Activated CD4-positive, alpha-beta T cell treated with anti-CD3 and anti-CD28 coated beads, Interleukin-2, amount 10 ng/mL, durations not matched to agents 7 days and 5 days (primary cell): ENCODE results near the gene MUL1. TPM values are rescaled to one million over a fixed set of nuclear protein-coding genes. Genes with fewer than 3 reads are reported as not detected.
"Not testable (repeated sequence)": the region's sequence is repeated elsewhere in the genome, so short reads cannot be mapped to it uniquely, and the experiment has no call there.

Experiments
- CTCF ChIA-PET: fragments of 350-600 bp; sonication (Branson Sonifier 250); formaldehyde crosslinking; loops from one replicate; lab custom pipeline; 2021; ENCODE audit warnings: antibody characterized with exemption; lab: Charles Lee
- POLR2A ChIA-PET: fragments of 350-600 bp; sonication (Branson Sonifier 250); formaldehyde crosslinking; loops from one replicate; lab custom pipeline; 2021; ENCODE audit warnings: antibody characterized with exemption; lab: Charles Lee
- DNase-seq: peaks from one replicate; pipeline ENCODE4 v3.0.0-alpha.2; 2020
- H3K27ac Mint-ChIP-seq: one replicate; pipeline ENCODE4 v1.8.0; 2021; ENCODE audit warnings: mild to moderate bottlenecking, moderate library complexity, mixed read lengths
- H3K27me3 Mint-ChIP-seq: one replicate; pipeline ENCODE4 v1.8.0; 2021; ENCODE audit warnings: mixed read lengths
- H3K36me3 Mint-ChIP-seq: one replicate; pipeline ENCODE4 v1.8.0; 2021; ENCODE audit warnings: low read depth, mixed read lengths
- H3K4me1 Mint-ChIP-seq: one replicate; pipeline ENCODE4 v1.8.0; 2021; ENCODE audit warnings: mixed read lengths
- H3K4me3 Mint-ChIP-seq: one replicate; pipeline ENCODE4 v1.8.0; 2021; ENCODE audit warnings: mild to moderate bottlenecking, moderate library complexity, mixed read lengths
- H3K9me3 Mint-ChIP-seq: one replicate; pipeline ENCODE4 v1.8.0; 2021; ENCODE audit warnings: mixed read lengths
- total RNA-seq, 2 experiments: library from RNA; stranded (reverse); gene quantifications; one replicate each; pipeline ENCODE4 v1.2.3, GENCODE V29; 2021

The MUL1 gene
- total RNA-seq, 2 experiments from 2014 or later: 17.4 to 20.1 TPM

DNA sequence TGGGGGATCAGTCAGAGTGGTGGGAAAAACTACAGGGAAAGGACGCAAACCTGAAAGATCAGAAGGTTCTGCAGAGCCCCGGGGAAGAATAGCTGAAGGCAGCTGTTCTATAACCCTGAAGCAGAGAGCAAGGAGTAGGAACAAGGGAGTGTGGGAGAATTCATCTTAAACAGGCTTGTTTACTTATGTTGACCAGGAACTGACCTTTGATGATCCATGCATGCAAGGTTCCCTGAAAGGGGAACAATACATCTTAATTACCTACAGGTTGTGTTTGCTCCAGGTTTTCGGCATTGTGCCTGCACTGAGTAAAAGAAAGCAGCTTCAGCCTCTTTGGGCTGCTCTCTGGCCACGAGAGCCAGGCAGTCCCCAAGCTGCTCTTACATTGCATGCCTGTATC is 25.7 kb upstream of the MUL1 start:
- no peak overlapping the region for H3K27ac Mint-ChIP-seq
- no peaks in the 10 kb centered on the region for H3K4me1 Mint-ChIP-seq
- H3K4me3 Mint-ChIP-seq: no peak overlapping the region
- POLR2A ChIA-PET: no interaction called here
- H3K9me3 Mint-ChIP-seq: no peaks in the 10 kb centered on the region
- no peaks in the 10 kb centered on the region for H3K36me3 Mint-ChIP-seq
- no peak for DNase-seq
- CTCF ChIA-PET: no interaction called here
- peaks cover 47% of the 10 kb centered on the region for H3K27me3 Mint-ChIP-seq

DNA sequence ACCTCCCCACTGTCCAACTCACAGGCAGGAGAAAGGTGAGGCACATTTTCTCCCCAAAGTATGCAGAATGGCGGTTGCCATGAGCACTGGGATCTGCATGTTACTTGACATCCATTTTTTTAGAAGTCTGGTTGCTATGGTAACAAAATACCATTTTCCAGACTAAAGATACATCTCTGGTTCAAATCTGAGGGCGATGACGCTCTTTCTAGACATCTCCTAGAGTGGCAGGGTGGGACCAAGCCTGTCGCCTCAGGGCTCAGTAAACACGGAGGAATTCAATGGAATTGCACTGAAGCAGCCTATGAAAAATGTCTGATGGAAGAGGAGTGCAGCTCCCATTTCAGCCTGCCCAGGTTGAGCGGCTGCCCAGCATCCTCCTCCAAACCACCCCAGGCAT is 22.9 kb upstream of the MUL1 start:
- no peaks in the 10 kb centered on the region for H3K4me1 Mint-ChIP-seq
- no peaks in the 10 kb centered on the region for H3K9me3 Mint-ChIP-seq
- POLR2A ChIA-PET: no interaction called here
- H3K27ac Mint-ChIP-seq: no peak overlapping the region
- no peaks in the 10 kb centered on the region for H3K36me3 Mint-ChIP-seq
- CTCF ChIA-PET: interaction anchor here (0.6 kb wide), 1 partner anchor 417 kb away, joined by 3 read pairs; no protein-coding TSS in a partner anchor
- H3K4me3 Mint-ChIP-seq: no peak overlapping the region
- no peak for DNase-seq
- peaks cover 50% of the 10 kb centered on the region for H3K27me3 Mint-ChIP-seq

DNA sequence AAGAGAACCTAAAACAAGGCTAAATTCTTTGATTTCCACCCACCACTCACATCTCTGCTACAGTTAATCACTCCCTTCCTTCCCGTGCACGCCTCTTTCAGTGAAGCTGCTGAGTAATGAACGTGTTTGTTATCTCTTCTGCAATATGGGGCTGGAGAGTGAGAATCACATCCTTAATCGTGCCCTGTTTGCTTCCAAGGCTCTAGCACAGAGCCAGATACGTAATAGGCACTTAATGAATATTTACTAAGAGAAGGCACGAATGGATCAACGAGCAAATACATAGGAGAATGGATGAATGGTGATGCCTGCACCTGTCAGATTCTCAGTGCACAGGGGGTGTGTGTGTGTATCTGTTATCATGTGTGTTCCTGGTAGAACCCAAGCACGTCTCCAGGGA is 22.4 kb upstream of the MUL1 start:
- Mint-ChIP-seq H3K4me1 (no peaks in the 10 kb centered on the region), H3K27ac (no peak overlapping the region), H3K27me3 (peaks cover 46% of the 10 kb centered on the region), H3K36me3 (no peaks in the 10 kb centered on the region), H3K4me3 (no peak overlapping the region), H3K9me3 (no peaks in the 10 kb centered on the region)
- DNase-seq: no peak
- CTCF ChIA-PET: no interaction called here
- POLR2A ChIA-PET: no interaction called here

DNA sequence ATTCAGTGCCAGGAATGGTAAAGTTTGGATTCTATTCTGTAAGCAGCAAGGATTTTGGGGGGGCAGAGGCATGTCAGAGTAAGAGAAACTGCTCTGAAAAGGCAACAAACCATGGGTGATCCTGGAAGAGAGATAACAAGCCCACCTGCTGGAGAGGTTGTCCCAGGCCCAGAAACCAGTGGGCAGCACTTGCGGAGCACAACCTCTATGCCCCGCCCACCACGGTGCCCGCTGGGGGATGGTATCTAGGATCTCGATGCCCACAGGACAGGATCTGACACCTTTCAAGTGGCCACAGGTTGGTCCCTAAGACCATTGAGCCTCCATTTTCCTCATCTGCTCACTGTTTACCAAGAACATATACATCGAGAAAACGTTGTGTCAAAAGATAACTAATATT is 20.3 kb upstream of the MUL1 start:
- Mint-ChIP-seq H3K4me3 (no peak overlapping the region), H3K27me3 (peaks cover 36% of the 10 kb centered on the region), H3K36me3 (no peaks in the 10 kb centered on the region), H3K4me1 (no peaks in the 10 kb centered on the region), H3K9me3 (no peaks in the 10 kb centered on the region), H3K27ac (no peak overlapping the region)
- CTCF ChIA-PET: interaction anchor here (1.5 kb wide), 1 partner anchor 47 kb away, joined by 3 read pairs; no protein-coding TSS in a partner anchor
- DNase-seq: no peak
- POLR2A ChIA-PET: no interaction called here

DNA sequence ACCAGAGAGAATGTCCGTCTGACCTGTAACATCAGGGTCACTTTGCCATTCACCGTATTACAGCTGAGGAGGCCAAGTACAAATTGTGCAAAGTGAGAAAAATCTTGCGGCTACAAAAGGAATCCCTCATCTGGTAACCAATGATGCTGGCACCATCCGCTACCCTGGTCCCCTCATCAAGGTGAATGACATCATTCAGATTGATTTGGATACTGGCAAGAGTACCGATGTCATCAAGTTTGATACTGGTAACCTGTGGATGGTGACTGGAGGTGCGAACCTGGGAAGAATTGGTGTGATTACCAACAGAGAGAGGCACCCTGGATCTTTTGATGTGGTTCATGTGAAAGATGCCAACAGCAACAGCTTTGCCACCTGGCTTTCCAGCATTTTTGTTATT is 18.3 kb upstream of the MUL1 start:
- POLR2A ChIA-PET: no interaction called here
- Mint-ChIP-seq H3K4me1 (no peaks in the 10 kb centered on the region), H3K36me3 (no peaks in the 10 kb centered on the region), H3K4me3 (no peak overlapping the region), H3K27ac (no peak overlapping the region), H3K9me3 (no peaks in the 10 kb centered on the region), H3K27me3 (peaks cover 32% of the 10 kb centered on the region)
- no peak for DNase-seq
- CTCF ChIA-PET: no interaction called here

DNA sequence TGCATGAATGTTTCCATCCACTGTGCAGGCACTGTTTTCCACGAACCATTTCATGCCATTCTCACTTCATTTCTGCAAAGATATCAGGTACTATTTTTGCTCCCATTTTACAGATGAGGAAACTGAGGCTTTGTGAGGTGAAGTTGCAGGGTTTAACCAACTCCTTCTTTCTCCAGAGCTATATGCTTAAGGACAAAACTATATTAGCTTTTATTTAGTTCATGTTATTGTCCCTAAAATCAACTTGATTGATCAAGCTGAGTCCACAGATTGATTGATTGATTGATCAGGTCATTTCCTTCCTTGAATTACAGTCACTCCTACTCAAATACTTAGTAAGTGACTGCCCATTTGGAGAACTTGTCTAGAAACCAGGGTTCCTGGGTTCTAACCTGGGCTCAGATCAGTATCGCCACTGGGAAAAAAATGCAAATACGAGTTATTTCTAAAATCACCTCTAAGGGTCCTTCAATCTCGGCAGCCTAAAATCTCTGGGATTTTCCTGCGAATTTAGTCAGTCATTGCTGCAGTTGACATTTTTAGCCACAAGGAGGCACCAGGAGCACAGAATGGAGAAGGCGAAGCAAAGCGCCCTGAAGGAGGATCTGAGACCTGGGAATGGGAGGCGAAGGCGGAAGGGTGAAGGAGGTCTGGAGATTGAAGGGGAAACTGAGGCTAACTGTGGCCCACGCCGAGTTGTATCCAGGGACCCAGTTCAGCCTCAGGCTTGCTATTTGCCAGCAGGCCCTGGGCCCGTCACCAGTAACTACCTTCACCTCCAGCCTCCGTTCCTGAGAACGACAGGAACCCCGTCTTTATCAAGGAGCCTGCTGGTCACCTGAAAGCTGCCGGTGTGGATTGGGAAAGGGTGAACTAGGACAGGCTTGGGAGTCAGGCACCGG is 14.3 kb upstream of the MUL1 start:
- Mint-ChIP-seq H3K36me3 (no peaks in the 10 kb centered on the region), H3K27ac (no peak overlapping the region), H3K27me3 (peaks cover 19% of the 10 kb centered on the region), H3K4me1 (no peaks in the 10 kb centered on the region), H3K9me3 (no peaks in the 10 kb centered on the region), H3K4me3 (no peak overlapping the region)
- ChIA-PET POLR2A (no interaction called here), CTCF (interaction anchor here (0.6 to 1.1 kb wide), 2 partner anchors 14 to 15 kb away, joined by 3 read pairs; partner anchors contain the start of gene MUL1)
- DNase-seq: peak; percentile 73

DNA sequence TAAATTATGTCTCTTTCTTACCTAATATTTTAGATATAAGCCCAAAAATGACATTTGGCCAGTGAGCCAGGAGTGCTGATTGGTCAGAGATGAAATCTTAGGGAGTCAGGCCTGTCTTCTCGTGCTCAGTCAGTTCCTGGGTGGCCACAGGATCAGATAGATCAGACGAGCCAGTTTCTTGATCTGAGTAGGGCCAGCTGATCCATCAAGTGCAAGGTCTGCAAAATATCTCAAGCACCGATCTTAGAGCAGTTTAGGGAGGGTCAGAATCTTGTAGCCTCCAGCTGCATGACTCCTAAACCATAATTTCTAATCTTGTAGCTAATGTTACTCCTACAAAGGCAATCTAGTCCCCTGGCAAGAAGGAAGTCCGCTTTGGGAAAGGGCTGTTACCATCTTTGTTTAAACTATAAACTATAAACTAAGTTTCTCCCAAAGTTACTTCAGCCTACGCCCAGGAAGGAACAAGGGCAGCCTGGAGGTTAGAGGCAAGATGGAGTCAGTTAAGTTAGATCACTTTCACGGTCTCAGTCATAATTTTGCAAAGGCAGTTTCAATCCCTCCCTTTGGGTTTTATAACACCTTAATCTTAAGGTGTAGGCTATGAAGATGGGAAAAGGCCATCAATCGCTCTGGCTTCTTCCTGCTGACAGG is 11.8 kb upstream of the MUL1 start:
- H3K9me3 Mint-ChIP-seq, H3K4me3 Mint-ChIP-seq, H3K4me1 Mint-ChIP-seq, POLR2A ChIA-PET, DNase-seq, H3K27ac Mint-ChIP-seq, H3K36me3 Mint-ChIP-seq: not testable (repeated sequence)
- peaks cover 13% of the 10 kb centered on the region for H3K27me3 Mint-ChIP-seq
- CTCF ChIA-PET: interaction anchor here (1.2 kb wide), 1 partner anchor 56 kb away, joined by 3 read pairs; no protein-coding TSS in a partner anchor

DNA sequence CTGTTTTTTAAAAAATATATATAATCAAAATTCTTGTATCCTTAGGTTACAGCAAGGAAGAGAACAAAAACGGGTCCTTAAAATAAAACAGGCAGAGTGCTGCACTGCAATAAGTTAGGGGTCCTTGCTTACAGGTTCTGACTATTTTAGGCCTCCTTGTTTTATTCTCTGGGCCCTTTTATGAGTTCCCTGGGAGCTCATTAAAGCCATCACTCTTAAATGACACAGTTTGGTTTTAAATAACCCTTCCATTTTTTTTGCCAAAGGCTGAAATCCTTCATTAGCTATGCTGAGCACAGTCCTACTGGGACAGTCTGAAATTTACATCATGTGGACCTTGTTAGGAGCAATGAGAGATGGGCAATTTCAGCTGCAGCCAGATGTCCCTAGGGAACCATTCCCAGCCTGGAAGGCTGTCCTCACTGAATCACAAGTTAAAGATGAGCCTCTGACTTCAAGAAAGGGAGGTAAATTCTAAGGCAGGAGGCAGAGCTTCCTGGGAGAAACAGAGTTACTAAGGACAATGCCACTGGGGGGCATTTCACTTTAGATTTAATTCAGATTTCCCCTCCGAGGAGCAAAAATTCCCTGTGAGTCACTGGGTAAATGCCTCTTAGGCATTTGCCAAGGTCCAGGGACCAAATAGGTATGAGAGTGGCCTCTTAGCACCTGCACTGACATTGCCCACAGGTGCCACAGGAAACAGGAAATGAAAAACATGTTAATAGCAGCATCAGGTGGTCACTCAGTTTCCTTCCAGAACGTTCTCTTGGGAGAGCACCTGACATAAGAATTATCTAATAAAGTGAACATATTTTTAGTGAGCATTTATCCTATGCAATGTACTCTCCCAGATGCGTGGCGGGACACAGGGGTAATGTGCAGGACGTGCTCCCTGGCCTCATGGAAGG is 3.8 kb upstream of the MUL1 start:
- H3K9me3 Mint-ChIP-seq: no peaks in the 10 kb centered on the region
- no peaks in the 10 kb centered on the region for H3K36me3 Mint-ChIP-seq
- no peaks in the 10 kb centered on the region for H3K27me3 Mint-ChIP-seq

DNA sequence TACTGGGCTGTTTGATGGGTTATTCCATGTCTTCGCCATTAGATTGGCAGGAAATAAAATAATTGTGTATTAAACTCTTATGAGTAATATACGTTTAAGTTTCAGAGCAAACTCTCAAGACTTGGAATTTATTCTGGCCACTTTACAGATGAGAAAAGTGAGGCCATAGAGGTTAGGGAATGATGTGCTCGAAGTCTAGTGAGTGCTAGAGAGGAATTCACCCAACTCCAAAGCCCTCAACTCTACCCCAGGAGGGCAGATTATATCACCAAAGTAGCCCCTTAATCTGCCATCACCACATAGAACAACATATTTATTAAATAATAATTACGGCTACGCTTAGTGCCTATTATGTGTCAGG is 440 bp upstream of the MUL1 start:
- no peaks in the 10 kb centered on the region for H3K27me3 Mint-ChIP-seq
- peak overlapping the region; percentile 88 for H3K4me3 Mint-ChIP-seq
- ChIA-PET CTCF (interaction anchor here (0.9 to 2.7 kb wide), 3 partner anchors 13 to 301 kb away, joined by 3 to 11 read pairs (median 3); no protein-coding TSS in a partner anchor), POLR2A (no interaction called here)
- peaks cover 19% of the 10 kb centered on the region for H3K4me1 Mint-ChIP-seq
- no peak for DNase-seq
- no peaks in the 10 kb centered on the region for H3K9me3 Mint-ChIP-seq
- H3K27ac Mint-ChIP-seq: peak overlapping the region; percentile 93
- peaks cover 1% of the 10 kb centered on the region for H3K36me3 Mint-ChIP-seq

More for the DNA sequence above, 3.8 kb upstream of the MUL1 start:
- ChIA-PET CTCF (no interaction called here), POLR2A (no interaction called here)
- DNase-seq: no peak
- Mint-ChIP-seq H3K4me3 (no peak overlapping the region), H3K4me1 (peaks cover 7% of the 10 kb centered on the region), H3K27ac (no peak overlapping the region)

DNA sequence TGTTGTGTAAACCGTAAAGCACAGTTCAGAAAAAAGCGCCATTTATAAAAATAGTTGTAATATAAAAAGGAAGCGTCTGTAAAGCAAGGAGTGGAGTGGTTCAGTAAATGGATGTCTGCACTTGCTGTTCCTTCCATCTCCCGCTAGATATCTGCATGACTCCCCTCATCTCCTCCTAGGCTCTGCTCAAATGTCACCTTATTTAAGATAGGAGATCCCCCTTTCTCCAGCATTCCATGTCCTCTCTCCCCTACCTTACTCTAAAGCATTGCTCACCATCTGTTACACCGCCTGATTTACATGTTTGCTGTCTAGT is 745 bp downstream of the MUL1 start:
- POLR2A ChIA-PET: no interaction called here
- no peak for DNase-seq

DNA sequence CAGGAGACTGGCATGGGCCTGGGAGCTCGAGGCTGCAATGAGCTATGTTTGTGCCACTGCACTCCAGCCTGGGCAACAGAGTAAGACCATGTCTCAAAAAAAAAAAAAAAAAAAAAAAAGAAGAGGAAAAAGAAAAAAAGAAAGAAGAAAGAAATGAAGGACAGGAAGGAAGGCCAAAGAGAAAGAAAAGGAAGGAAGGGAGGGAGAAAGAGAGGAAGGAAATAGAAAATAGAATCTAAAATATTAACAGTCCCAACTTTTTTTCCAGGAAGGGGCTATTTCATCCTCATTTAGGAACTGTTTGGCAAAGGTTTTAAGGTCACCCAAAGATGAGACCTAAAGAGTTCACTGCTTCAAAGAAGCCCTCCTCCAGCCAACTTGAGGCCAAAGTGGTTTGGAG is 2.5 kb downstream of the MUL1 start:
- Mint-ChIP-seq H3K36me3 (peaks cover 6% of the 10 kb centered on the region), H3K27ac (peak overlapping the region; percentile 36), H3K9me3 (no peaks in the 10 kb centered on the region), H3K4me3 (no peak overlapping the region), H3K4me1 (peaks cover 19% of the 10 kb centered on the region), H3K27me3 (no peaks in the 10 kb centered on the region)
- CTCF ChIA-PET: interaction anchor here (1.2 kb wide), 1 partner anchor 35 kb away, joined by 3 read pairs; no protein-coding TSS in a partner anchor
- DNase-seq: no peak
- POLR2A ChIA-PET: no interaction called here

More for the DNA sequence above, 745 bp downstream of the MUL1 start:
- peaks cover 19% of the 10 kb centered on the region for H3K4me1 Mint-ChIP-seq
- H3K36me3 Mint-ChIP-seq: peaks cover 1% of the 10 kb centered on the region
- CTCF ChIA-PET: interaction anchor here (2.7 kb wide), 1 partner anchor 13 kb away, joined by 11 read pairs; no protein-coding TSS in a partner anchor
- H3K27ac Mint-ChIP-seq: peak overlapping the region; percentile 93
- no peaks in the 10 kb centered on the region for H3K27me3 Mint-ChIP-seq
- H3K9me3 Mint-ChIP-seq: no peaks in the 10 kb centered on the region
- H3K4me3 Mint-ChIP-seq: peak overlapping the region; percentile 88

DNA sequence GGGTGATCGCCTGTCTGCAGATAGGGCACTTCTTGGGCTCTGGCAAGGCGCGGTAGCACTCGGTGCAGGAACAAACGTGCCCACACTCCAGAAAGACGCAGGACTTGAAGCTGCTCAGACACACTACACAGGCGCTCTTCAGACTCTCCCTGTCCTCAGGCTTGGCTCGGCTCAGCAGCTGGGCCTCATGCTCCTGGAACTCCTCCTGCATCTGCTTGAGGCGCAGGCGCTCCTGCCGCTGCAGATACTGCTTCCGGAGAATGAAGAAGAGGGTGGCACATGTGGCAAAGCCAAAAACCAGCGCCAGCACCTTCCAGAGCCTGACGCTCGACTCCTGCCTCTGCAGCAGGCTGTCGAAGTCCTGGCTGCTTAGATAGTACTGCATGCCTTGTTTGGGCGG is 7.2 kb downstream of the MUL1 start:
- ChIA-PET CTCF (no interaction called here), POLR2A (no interaction called here)
- Mint-ChIP-seq H3K27me3 (no peaks in the 10 kb centered on the region), H3K4me1 (peaks cover 16% of the 10 kb centered on the region), H3K36me3 (peaks cover 19% of the 10 kb centered on the region), H3K9me3 (no peaks in the 10 kb centered on the region), H3K4me3 (no peak overlapping the region), H3K27ac (no peak overlapping the region)
- DNase-seq: no peak
